OCI-LY7 (cell line): Measurements from ENCODE around the gene CDH23.

Source experiments
- EZH2phosphoT487 ChIP-seq: fragments of 200-600 bp; sonication (generic); IDR thresholded peaks from 2 replicates; pipeline ENCODE4 v1.6.1; 2018; ENCODE audit warnings: low read depth, borderline replicate concordance, mild to moderate bottlenecking, mixed run types, antibody characterized with exemption, low read length, moderate library complexity, mixed read lengths
- TF ChIP-seq, protein P1 (sequence below): fragments of 200-600 bp; sonication (generic); conservative IDR thresholded peaks from 2 replicates; pipeline ENCODE4 v1.5.1; 2014; ENCODE audit warnings: mild to moderate bottlenecking, antibody characterized with exemption, low read length, moderate library complexity, mixed read lengths

- TF ChIP-seq, protein P1, sequence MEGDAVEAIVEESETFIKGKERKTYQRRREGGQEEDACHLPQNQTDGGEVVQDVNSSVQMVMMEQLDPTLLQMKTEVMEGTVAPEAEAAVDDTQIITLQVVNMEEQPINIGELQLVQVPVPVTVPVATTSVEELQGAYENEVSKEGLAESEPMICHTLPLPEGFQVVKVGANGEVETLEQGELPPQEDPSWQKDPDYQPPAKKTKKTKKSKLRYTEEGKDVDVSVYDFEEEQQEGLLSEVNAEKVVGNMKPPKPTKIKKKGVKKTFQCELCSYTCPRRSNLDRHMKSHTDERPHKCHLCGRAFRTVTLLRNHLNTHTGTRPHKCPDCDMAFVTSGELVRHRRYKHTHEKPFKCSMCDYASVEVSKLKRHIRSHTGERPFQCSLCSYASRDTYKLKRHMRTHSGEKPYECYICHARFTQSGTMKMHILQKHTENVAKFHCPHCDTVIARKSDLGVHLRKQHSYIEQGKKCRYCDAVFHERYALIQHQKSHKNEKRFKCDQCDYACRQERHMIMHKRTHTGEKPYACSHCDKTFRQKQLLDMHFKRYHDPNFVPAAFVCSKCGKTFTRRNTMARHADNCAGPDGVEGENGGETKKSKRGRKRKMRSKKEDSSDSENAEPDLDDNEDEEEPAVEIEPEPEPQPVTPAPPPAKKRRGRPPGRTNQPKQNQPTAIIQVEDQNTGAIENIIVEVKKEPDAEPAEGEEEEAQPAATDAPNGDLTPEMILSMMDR, result no peak
- TF ChIP-seq EZH2phosphoT487, result no peak
Measured at GRCh38 chr10:71726580-71727104, 329.9 kb downstream of the CDH23 start.
